ENCODE measurements around the gene FMNL2. TPM values are rescaled to one million over a fixed set of nuclear protein-coding genes. Genes with fewer than 3 reads are reported as not detected.

Gene FMNL2
- total RNA-seq, 1 experiment from 2014 or later: 28.1 TPM

DNA sequence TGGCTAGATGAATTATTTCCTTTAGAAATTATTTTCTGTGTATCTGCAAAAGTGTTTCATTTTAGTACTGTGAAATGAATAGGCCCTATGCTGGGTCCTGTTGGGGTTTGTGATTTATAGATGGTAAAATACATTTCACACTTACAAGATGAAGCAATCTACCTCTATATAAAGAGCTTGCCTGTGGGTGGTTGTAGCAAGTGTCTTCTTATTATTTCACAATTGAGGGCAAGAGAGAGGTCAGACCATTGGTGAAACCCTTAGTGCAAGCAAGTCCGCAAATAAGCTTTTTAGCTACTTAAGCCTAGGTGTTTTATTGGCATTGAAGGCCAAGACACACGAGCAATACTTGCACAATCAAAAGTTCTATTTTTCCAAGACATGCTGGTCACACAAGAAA lies 153.1 kb downstream of the FMNL2 start:
- H3K27me3 ChIP-seq (ENCODE audit: insufficient read depth, low read length): no peaks in the 10 kb centered on the region
- H2AFZ ChIP-seq (ENCODE audit: low read depth, low read length, poor library complexity, severe bottlenecking): no peak overlapping the region
- DNase-seq (ENCODE audit: low read depth, low spot score) (no peak), ATAC-seq (no peak)
- no peak overlapping the region for H3K9ac ChIP-seq (ENCODE audit: low read length)
- H3K27ac ChIP-seq (ENCODE audit: low read depth, low read length): no peak overlapping the region
- intact Hi-C loops (cut with micrococcal nuclease): no loop called here
- BruUV-seq (replicated peaks): no TSS peak
- no peaks in the 10 kb centered on the region for H4K20me1 ChIP-seq (ENCODE audit: insufficient read depth)
- H3K4me3 ChIP-seq (replicated peaks in 1 of 2; ENCODE audit: low read depth in 1 of 2, low read length in 2 of 2): no peak overlapping the region
- no peak overlapping the region for H3K4me2 ChIP-seq (ENCODE audit: low read length)
- ChIA-PET RAD21 (ENCODE audit: low non-redundant PET in 1 of 2, low total read pairs in 2 of 2, uncharacterized antibody in 2 of 2, unreplicated experiment in 2 of 2) (no interaction called here), CTCF (no interaction called here), POLR2A (no interaction called here)
- H3K36me3 ChIP-seq (ENCODE audit: control insufficient read depth in 1 of 2, insufficient read depth in 2 of 2, low read length in 2 of 2): no peaks in the 10 kb centered on the region
- 0 out of 4 replicates have a peak, but pooled peaks cover 0 to 4% of the 10 kb centered on the region in 2 experiments for H3K4me1 ChIP-seq (ENCODE audit: control insufficient read depth in 1 of 2, insufficient read depth in 2 of 2, low read length in 2 of 2)
- H3K9me3 ChIP-seq (ENCODE audit: control insufficient read depth in 1 of 2, insufficient read depth in 1 of 2, low read depth in 1 of 2, low read length in 2 of 2): no peaks in the 10 kb centered on the region
- H3K9me2 ChIP-seq (ENCODE audit: insufficient read depth): no peaks in the 10 kb centered on the region
- peaks cover 20% of the 10 kb centered on the region; the same call in 1 of the 2 replicates for H3K79me2 ChIP-seq (ENCODE audit: insufficient read depth, low read length)
- TF ChIP-seq EGR1 (IDR thresholded peaks at IDR 0.05; ENCODE audit: low read depth) (no peak), RAD21 (IDR thresholded peaks at IDR 0.05; ENCODE audit: low read depth) (no peak), POLR2AphosphoS5 (IDR thresholded peaks at IDR 0.05; ENCODE audit: low read depth, low read length) (no peak), EZH2 (IDR thresholded peaks at IDR 0.05) (no peak), ZFX (IDR thresholded peaks at IDR 0.05) (no peak), JUND (IDR thresholded peaks at IDR 0.05) (no peak), CEBPB (IDR thresholded peaks at IDR 0.05; ENCODE audit: low read depth) (no peak), EZH2phosphoT487 (IDR thresholded peaks at IDR 0.05; ENCODE audit: borderline replicate concordance) (no peak), SP1 (IDR thresholded peaks at IDR 0.05; ENCODE audit: low read depth) (no peak), TCF7L2 (IDR thresholded peaks at IDR 0.05; ENCODE audit: borderline replicate concordance, extremely low read depth, insufficient read depth, insufficient read length) (no peak), FOSL1 (IDR thresholded peaks at IDR 0.05; ENCODE audit: low read depth) (no peak), SIN3A (IDR thresholded peaks at IDR 0.05; ENCODE audit: low read depth) (no peak), CBX3 (IDR thresholded peaks at IDR 0.05; ENCODE audit: low read depth) (no peak), ATF3 (IDR thresholded peaks at IDR 0.05) (no peak)
- TF ChIP-seq, protein P1, sequence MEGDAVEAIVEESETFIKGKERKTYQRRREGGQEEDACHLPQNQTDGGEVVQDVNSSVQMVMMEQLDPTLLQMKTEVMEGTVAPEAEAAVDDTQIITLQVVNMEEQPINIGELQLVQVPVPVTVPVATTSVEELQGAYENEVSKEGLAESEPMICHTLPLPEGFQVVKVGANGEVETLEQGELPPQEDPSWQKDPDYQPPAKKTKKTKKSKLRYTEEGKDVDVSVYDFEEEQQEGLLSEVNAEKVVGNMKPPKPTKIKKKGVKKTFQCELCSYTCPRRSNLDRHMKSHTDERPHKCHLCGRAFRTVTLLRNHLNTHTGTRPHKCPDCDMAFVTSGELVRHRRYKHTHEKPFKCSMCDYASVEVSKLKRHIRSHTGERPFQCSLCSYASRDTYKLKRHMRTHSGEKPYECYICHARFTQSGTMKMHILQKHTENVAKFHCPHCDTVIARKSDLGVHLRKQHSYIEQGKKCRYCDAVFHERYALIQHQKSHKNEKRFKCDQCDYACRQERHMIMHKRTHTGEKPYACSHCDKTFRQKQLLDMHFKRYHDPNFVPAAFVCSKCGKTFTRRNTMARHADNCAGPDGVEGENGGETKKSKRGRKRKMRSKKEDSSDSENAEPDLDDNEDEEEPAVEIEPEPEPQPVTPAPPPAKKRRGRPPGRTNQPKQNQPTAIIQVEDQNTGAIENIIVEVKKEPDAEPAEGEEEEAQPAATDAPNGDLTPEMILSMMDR (IDR thresholded peaks at IDR 0.05 in 2 of 3, conservative IDR thresholded peaks at IDR 0.05 in 1 of 3; ENCODE audit: borderline replicate concordance in 1 of 3, insufficient read depth in 1 of 3, low read depth in 2 of 3, low read length in 2 of 3): no peak
- TF ChIP-seq, protein P2, sequence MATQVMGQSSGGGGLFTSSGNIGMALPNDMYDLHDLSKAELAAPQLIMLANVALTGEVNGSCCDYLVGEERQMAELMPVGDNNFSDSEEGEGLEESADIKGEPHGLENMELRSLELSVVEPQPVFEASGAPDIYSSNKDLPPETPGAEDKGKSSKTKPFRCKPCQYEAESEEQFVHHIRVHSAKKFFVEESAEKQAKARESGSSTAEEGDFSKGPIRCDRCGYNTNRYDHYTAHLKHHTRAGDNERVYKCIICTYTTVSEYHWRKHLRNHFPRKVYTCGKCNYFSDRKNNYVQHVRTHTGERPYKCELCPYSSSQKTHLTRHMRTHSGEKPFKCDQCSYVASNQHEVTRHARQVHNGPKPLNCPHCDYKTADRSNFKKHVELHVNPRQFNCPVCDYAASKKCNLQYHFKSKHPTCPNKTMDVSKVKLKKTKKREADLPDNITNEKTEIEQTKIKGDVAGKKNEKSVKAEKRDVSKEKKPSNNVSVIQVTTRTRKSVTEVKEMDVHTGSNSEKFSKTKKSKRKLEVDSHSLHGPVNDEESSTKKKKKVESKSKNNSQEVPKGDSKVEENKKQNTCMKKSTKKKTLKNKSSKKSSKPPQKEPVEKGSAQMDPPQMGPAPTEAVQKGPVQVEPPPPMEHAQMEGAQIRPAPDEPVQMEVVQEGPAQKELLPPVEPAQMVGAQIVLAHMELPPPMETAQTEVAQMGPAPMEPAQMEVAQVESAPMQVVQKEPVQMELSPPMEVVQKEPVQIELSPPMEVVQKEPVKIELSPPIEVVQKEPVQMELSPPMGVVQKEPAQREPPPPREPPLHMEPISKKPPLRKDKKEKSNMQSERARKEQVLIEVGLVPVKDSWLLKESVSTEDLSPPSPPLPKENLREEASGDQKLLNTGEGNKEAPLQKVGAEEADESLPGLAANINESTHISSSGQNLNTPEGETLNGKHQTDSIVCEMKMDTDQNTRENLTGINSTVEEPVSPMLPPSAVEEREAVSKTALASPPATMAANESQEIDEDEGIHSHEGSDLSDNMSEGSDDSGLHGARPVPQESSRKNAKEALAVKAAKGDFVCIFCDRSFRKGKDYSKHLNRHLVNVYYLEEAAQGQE (IDR thresholded peaks at IDR 0.05; ENCODE audit: low read depth): no peak
- TF ChIP-seq, protein P3, sequence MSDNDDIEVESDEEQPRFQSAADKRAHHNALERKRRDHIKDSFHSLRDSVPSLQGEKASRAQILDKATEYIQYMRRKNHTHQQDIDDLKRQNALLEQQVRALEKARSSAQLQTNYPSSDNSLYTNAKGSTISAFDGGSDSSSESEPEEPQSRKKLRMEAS (IDR thresholded peaks at IDR 0.05): no peak
- TF ChIP-seq, protein P4, sequence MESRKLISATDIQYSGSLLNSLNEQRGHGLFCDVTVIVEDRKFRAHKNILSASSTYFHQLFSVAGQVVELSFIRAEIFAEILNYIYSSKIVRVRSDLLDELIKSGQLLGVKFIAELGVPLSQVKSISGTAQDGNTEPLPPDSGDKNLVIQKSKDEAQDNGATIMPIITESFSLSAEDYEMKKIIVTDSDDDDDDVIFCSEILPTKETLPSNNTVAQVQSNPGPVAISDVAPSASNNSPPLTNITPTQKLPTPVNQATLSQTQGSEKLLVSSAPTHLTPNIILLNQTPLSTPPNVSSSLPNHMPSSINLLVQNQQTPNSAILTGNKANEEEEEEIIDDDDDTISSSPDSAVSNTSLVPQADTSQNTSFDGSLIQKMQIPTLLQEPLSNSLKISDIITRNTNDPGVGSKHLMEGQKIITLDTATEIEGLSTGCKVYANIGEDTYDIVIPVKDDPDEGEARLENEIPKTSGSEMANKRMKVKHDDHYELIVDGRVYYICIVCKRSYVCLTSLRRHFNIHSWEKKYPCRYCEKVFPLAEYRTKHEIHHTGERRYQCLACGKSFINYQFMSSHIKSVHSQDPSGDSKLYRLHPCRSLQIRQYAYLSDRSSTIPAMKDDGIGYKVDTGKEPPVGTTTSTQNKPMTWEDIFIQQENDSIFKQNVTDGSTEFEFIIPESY (IDR thresholded peaks at IDR 0.05; ENCODE audit: extremely low read depth, insufficient replicate concordance, low read length): no peak

All from HCT116 (cell line).